ENCODE results near the gene TADA2A. TPM values are rescaled to one million over a fixed set of nuclear protein-coding genes. Genes with fewer than 3 reads are reported as not detected.
A peak's percentile ranks its signal among the peaks of the same experiment; 100 is the strongest.
"Not testable (repeated sequence)": the region's sequence is repeated elsewhere in the genome, so short reads cannot be mapped to it uniquely, and the experiment has no call there.

The TADA2A gene
- total RNA-seq, 2 donors from 2014 or later = 26.9 to 31.6 TPM

DNA sequence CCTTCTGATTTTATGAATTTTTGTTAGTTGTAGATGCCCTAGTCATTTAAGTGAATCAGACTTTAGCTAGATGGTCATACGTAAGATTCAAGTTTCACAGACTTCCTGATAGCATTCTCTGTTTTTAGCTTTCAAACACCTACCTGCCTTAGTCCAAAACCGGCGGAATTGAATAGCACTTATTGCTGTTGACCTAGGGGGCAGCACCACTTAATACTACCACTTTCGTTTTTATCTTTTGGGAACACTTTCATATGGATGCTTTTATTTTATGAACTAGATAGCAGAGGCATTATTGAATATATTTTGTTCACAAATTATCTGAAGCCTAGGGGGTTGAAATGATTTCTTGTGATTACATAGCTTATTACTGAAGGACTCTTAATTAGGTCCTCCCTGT is 31.5 kb downstream of the TADA2A start:
- Mint-ChIP-seq H3K9me3 (peaks cover 6% of the 10 kb centered on the region), H3K4me3 (no peak overlapping the region), H3K27me3 (ENCODE audit: insufficient read depth) (no peaks in the 10 kb centered on the region), H3K27ac (no peak overlapping the region), H3K36me3 (ENCODE audit: low read depth) (peaks cover 66% of the 10 kb centered on the region), H3K4me1 (no peaks in the 10 kb centered on the region)
- Histone ChIP-seq H3K9me3 (ENCODE audit: control insufficient read depth, low read length) (peaks cover 12% of the 10 kb centered on the region), H3K27me3 (ENCODE audit: control insufficient read depth, insufficient read depth, low read length, poor library complexity, severe bottlenecking) (no peaks in the 10 kb centered on the region), H3K4me3 (ENCODE audit: low read length) (no peak overlapping the region), H3K4me1 (ENCODE audit: control insufficient read depth, insufficient read depth, low read length) (no peaks in the 10 kb centered on the region), H3K27ac (ENCODE audit: low read depth, low read length) (no peak overlapping the region), H3K9ac (ENCODE audit: extremely low read depth, low read length, poor library complexity, severe bottlenecking) (no peak overlapping the region), H3K36me3 (ENCODE audit: control insufficient read depth, insufficient read depth, low read length) (peaks cover 63% of the 10 kb centered on the region)
- peak; percentile 72 for TF ChIP-seq CTCF (conservative IDR thresholded peaks at IDR 0.05)
- WGBS, 2 experiments (ENCODE audit: insufficient coverage in 1 of 2, insufficient read length in 1 of 2) = 83 to 84% methylated on average over 1 to 4 of the region's 4 CpGs
- DNase-seq = no peak

DNA sequence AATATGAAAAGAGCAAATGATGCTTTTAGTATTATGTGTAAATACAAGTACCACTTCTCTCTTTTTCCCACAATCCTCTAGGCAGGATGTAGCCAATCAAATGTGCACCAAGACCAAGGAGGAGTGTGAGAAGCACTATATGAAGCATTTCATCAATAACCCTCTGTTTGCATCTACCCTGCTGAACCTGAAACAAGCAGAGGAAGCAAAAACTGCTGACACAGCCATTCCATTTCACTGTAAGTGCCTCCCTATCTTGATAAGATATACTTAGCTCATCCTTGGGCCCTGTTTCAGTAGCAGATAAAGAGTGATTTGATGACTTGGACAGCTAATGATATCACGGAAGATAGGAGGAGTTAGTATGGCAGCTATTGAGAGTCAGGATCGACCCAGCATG is 33.7 kb downstream of the TADA2A start:
- Mint-ChIP-seq H3K4me3 (no peak overlapping the region), H3K27me3 (ENCODE audit: insufficient read depth) (no peaks in the 10 kb centered on the region), H3K36me3 (ENCODE audit: low read depth) (peaks cover 67% of the 10 kb centered on the region), H3K9me3 (peaks cover 6% of the 10 kb centered on the region), H3K4me1 (peaks cover 2% of the 10 kb centered on the region), H3K27ac (no peak overlapping the region)
- no peak for TF ChIP-seq CTCF (conservative IDR thresholded peaks at IDR 0.05)
- Histone ChIP-seq H3K4me3 (ENCODE audit: low read length) (no peak overlapping the region), H3K9me3 (ENCODE audit: control insufficient read depth, low read length) (peaks cover 12% of the 10 kb centered on the region), H3K4me1 (ENCODE audit: control insufficient read depth, insufficient read depth, low read length) (no peaks in the 10 kb centered on the region), H3K36me3 (ENCODE audit: control insufficient read depth, insufficient read depth, low read length) (peaks cover 73% of the 10 kb centered on the region), H3K27ac (ENCODE audit: low read depth, low read length) (no peak overlapping the region), H3K9ac (ENCODE audit: extremely low read depth, low read length, poor library complexity, severe bottlenecking) (no peak overlapping the region), H3K27me3 (ENCODE audit: control insufficient read depth, insufficient read depth, low read length, poor library complexity, severe bottlenecking) (no peaks in the 10 kb centered on the region)
- no peak for DNase-seq
- 97 to 100% methylated on average over 2 of the region's 2 CpGs for WGBS, 2 experiments (ENCODE audit: insufficient coverage in 1 of 2, insufficient read length in 1 of 2)

- peaks cover 62% of the 10 kb centered on the region for H3K36me3 Mint-ChIP-seq (ENCODE audit: low read depth)
- Histone ChIP-seq H3K36me3 (ENCODE audit: control insufficient read depth, insufficient read depth, low read length) (peaks cover 64% of the 10 kb centered on the region), H3K9me3 (ENCODE audit: control insufficient read depth, low read length) (peaks cover 12% of the 10 kb centered on the region)
- H3K27ac Mint-ChIP-seq; H3K9me3 Mint-ChIP-seq; DNase-seq; H3K9ac ChIP-seq (ENCODE audit: extremely low read depth, low read length, poor library complexity, severe bottlenecking); H3K27me3 Mint-ChIP-seq (ENCODE audit: insufficient read depth); H3K4me1 ChIP-seq (ENCODE audit: control insufficient read depth, insufficient read depth, low read length); H3K27me3 ChIP-seq (ENCODE audit: control insufficient read depth, insufficient read depth, low read length, poor library complexity, severe bottlenecking); H3K4me1 Mint-ChIP-seq; H3K27ac ChIP-seq (ENCODE audit: low read depth, low read length); H3K4me3 Mint-ChIP-seq; H3K4me3 ChIP-seq (ENCODE audit: low read length): not testable (repeated sequence)
- WGBS, 2 experiments (ENCODE audit: insufficient coverage in 1 of 2, insufficient read length in 1 of 2) = 90 to 92% methylated on average over 8 to 12 of the region's 12 CpGs
Measured at GRCh38 chr17:37441369-37442014, 34.8 kb downstream of the TADA2A start.

GRCh38 chr17:37446027-37446426 is 39.3 kb downstream of the TADA2A start:
- Histone ChIP-seq H3K4me3 (ENCODE audit: low read length) (peak overlapping the region; percentile 37), H3K27ac (ENCODE audit: low read depth, low read length) (no peak overlapping the region), H3K9ac (ENCODE audit: extremely low read depth, low read length, poor library complexity, severe bottlenecking) (peak overlapping the region; percentile 33), H3K27me3 (ENCODE audit: control insufficient read depth, insufficient read depth, low read length, poor library complexity, severe bottlenecking) (no peaks in the 10 kb centered on the region), H3K9me3 (ENCODE audit: control insufficient read depth, low read length) (peaks cover 8% of the 10 kb centered on the region), H3K36me3 (ENCODE audit: control insufficient read depth, insufficient read depth, low read length) (peaks cover 49% of the 10 kb centered on the region), H3K4me1 (ENCODE audit: control insufficient read depth, insufficient read depth, low read length) (peaks cover 3% of the 10 kb centered on the region)
- peak overlapping the region; percentile 20 for H3K27ac Mint-ChIP-seq
- TF ChIP-seq CTCF (conservative IDR thresholded peaks at IDR 0.05) = no peak
- WGBS, 2 experiments (ENCODE audit: insufficient coverage in 1 of 2, insufficient read length in 1 of 2) = 40 to 43% methylated on average over 3 of the region's 4 CpGs
- no peak overlapping the region for H3K4me3 Mint-ChIP-seq
- H3K4me1 Mint-ChIP-seq = peaks cover 35% of the 10 kb centered on the region
- H3K36me3 Mint-ChIP-seq (ENCODE audit: low read depth) = peaks cover 50% of the 10 kb centered on the region
- H3K9me3 Mint-ChIP-seq = peaks cover 6% of the 10 kb centered on the region
- H3K27me3 Mint-ChIP-seq (ENCODE audit: insufficient read depth) = no peaks in the 10 kb centered on the region
- DNase-seq = no peak
